HepG2 (cell line): ENCODE data around the gene TMEM218. TPM values are rescaled to one million over a fixed set of nuclear protein-coding genes. Genes with fewer than 3 reads are reported as not detected.

Experiments
- ATAC-seq: fragments of 200-7000 bp; cut with Tn5 transposase; 3 replicates; pipeline ENCODE4 v1.9.1; 2020; ENCODE audit warnings: mild to moderate bottlenecking, moderate library complexity
- BruUV-seq: library from RNA; stranded (reverse); fragments of 400-500 nt; replicated peaks from 2 replicates; lab custom pipeline; 2021; lab: Mats Ljungman, UMichigan
- CTCF ChIA-PET: fragments of 300-600 bp; formaldehyde crosslinking; extraction: SDS; loops from one replicate; lab custom pipeline; 2021; ENCODE audit warnings: low total read pairs, inconsistent platforms, low intra/inter-chr PET ratio; lab: Yijun Ruan, JAX
- POLR2A ChIA-PET: fragments of 350-600 bp; sonication (Branson Sonifier 250); formaldehyde crosslinking; loops from one replicate; lab custom pipeline; 2020; ENCODE audit warnings: antibody characterized with exemption, inconsistent platforms; lab: Yijun Ruan, JAX
- DNase-seq: peaks from one replicate; pipeline ENCODE4 v3.0.0-alpha.2; 2015; ENCODE audit warnings: low spot score
- FAIRE-seq: peaks from 3 replicates; lab custom pipeline; 2011; peaks lifted over from hg19 to GRCh38; lab: Jason Lieb, UNC
- H2AFZ ChIP-seq: one replicate; pipeline ENCODE4 v1.6.1; 2011; ENCODE audit warnings: low read length, inconsistent platforms
- H3K27ac ChIP-seq: fragments of 300-600 bp; 3 replicates; pipeline ENCODE4 v1.8.0; 2011; ENCODE audit warnings: mixed run types, mild to moderate bottlenecking, mixed read lengths, low read length, inconsistent platforms; ENCODE audit not compliant: insufficient read depth; ENCODE audit errors: extremely low read length
- H3K27me3 ChIP-seq, 2 experiments: fragments of 200-600 bp in 1 of 2; 2 replicates in 1 of 2; 3 replicates in 1 of 2; pipeline versions ENCODE4 v1.6.0 to v1.8.0; 2011; ENCODE audit warnings: low read length in 2 of 2, mild to moderate bottlenecking in 2 of 2, moderate library complexity in 2 of 2, inconsistent platforms in 1 of 2; ENCODE audit not compliant: insufficient read depth in 2 of 2, control insufficient read depth in 1 of 2
- H3K36me3 ChIP-seq, 2 experiments: fragments of 200-600 bp in 1 of 2; replicated peaks in 1 of 2; 2 replicates in 1 of 2; 3 replicates in 1 of 2; pipeline versions ENCODE4 v1.5.1 to v1.8.0; 2011; ENCODE audit warnings: low read length in 2 of 2, inconsistent platforms in 1 of 2; ENCODE audit not compliant: insufficient read depth in 2 of 2, control insufficient read depth in 1 of 2
- H3K4me1 ChIP-seq: 2 replicates; pipeline ENCODE4 v1.5.1; 2012; ENCODE audit warnings: low read length, inconsistent platforms; ENCODE audit not compliant: insufficient read depth
- H3K4me2 ChIP-seq: 2 replicates; pipeline ENCODE4 v1.6.0; 2011; ENCODE audit warnings: low read depth, low read length, inconsistent platforms
- H3K4me3 ChIP-seq, 3 experiments: fragments of 200-600 bp in 1 of 3; sonication (generic), shearing (Covaris generic) in 1 of 3; replicated peaks in 1 of 3; 2 replicates each; pipeline ENCODE4 v1.5.1; 2011 to 2016; ENCODE audit warnings: low read length in 3 of 3, inconsistent platforms in 2 of 3, low read depth in 2 of 3, mild to moderate bottlenecking in 2 of 3, control low read depth in 1 of 3, mixed read lengths in 1 of 3; ENCODE audit not compliant: insufficient read depth in 1 of 3
- H3K79me2 ChIP-seq: one replicate; pipeline ENCODE4 v1.6.1; 2011; ENCODE audit warnings: low read length, inconsistent platforms; ENCODE audit not compliant: insufficient read depth
- H3K9ac ChIP-seq: 2 replicates; pipeline ENCODE4 v1.6.0; 2011; ENCODE audit warnings: mild to moderate bottlenecking, low read depth, low read length, inconsistent platforms; ENCODE audit not compliant: insufficient read depth
- H3K9me3 ChIP-seq: 2 replicates; pipeline ENCODE4 v1.5.1; 2012; ENCODE audit warnings: mild to moderate bottlenecking, low read length
- H4K20me1 ChIP-seq: 2 replicates; pipeline ENCODE4 v1.6.0; 2011; ENCODE audit warnings: inconsistent platforms, mild to moderate bottlenecking, low read length, moderate library complexity; ENCODE audit not compliant: insufficient read depth
- CBX2 ChIP-seq, 2 experiments: fragments of 200-600 bp in 1 of 2; sonication (generic); formaldehyde crosslinking in 1 of 2; IDR thresholded peaks; 2 replicates each; pipeline versions ENCODE4 v1.7.0 to v1.8.1; 2018 to 2022; ENCODE audit warnings: low read depth in 2 of 2, low read length in 1 of 2, mild to moderate bottlenecking in 1 of 2, missing genetic modification reagents in 1 of 2
- ZNF143 ChIP-seq: sonication (generic); formaldehyde crosslinking; IDR thresholded peaks from 2 replicates; pipeline ENCODE4 v1.4.0; 2020; ENCODE audit warnings: missing genetic modification reagents
- ZNF563 ChIP-seq: sonication (generic); formaldehyde crosslinking; IDR thresholded peaks from 2 replicates; pipeline ENCODE4 v1.8.0; 2022; ENCODE audit warnings: mild to moderate bottlenecking, moderate library complexity, missing genetic modification reagents
- WGBS: methylation state at CpG from one replicate; pipeline ENCODE4 v1.1.6; 2017; ENCODE audit warnings: low lambda C conversion rate; 5-methylcytosine and 5-hydroxymethylcytosine counted together
- in situ Hi-C: cut with HindIII; loops from 2 replicates; pipeline ENCODE4 v1.10.0; 2017; ENCODE audit warnings: low pct_unique_long_range_greater_than_20kb; ENCODE audit not compliant: extremely low pct_ligation_motif_present
- intact Hi-C: fragments of 100-400 bp; cut with micrococcal nuclease; formaldehyde crosslinking; loops from one replicate; pipeline ENCODE4 v1.10.0; 2022; ENCODE audit not compliant: unreplicated experiment
- polyA plus RNA-seq, 8 experiments: library from polyadenylated mRNA; depleted of rRNA in 3 of 8; stranded (reverse) in 7 of 8; unstranded in 1 of 8; fragments of >200 nt; fragmentation: Illumina TruSeq in 4 of 8; extraction: Trizol in 4 of 8; gene quantifications; 2 replicates each; pipeline versions ENCODE4 v1.2.1 to v1.2.3, GENCODE V29; 2011 to 2016; ENCODE audit warnings: low read depth in 4 of 8, missing spikeins in 1 of 8, mixed read lengths in 1 of 8; ENCODE audit not compliant: insufficient read depth in 1 of 8
- total RNA-seq, 5 experiments: library from RNA; depleted of rRNA; stranded (reverse); fragments of >200 nt; fragmentation: Illumina TruSeq; extraction: Trizol; gene quantifications; 2 replicates each; pipeline ENCODE4 v1.2.3, GENCODE V29; 2016; ENCODE audit warnings: low read depth in 1 of 5
- TF ChIP-seq, protein P1 (sequence below): sonication (generic); formaldehyde crosslinking; IDR thresholded peaks from 2 replicates; pipeline ENCODE4 v1.4.0; 2020; ENCODE audit warnings: low read depth, missing genetic modification reagents
- TF ChIP-seq, protein P2 (sequence below): sonication (generic); formaldehyde crosslinking; IDR thresholded peaks from 2 replicates; pipeline ENCODE4 v1.5.1; 2020; ENCODE audit warnings: mild to moderate bottlenecking, missing genetic modification reagents, borderline replicate concordance
- TF ChIP-seq, protein P3 (sequence below): sonication (generic); formaldehyde crosslinking; IDR thresholded peaks from 2 replicates; pipeline ENCODE4 v1.4.0; 2020; ENCODE audit warnings: missing genetic modification reagents

The TMEM218 gene
- total and polyA plus RNA-seq, 2 of the 13 experiments (the other 11 are each of a cell fraction or from before 2014, with no cell fraction given), result 11.8 to 14.0 TPM

DNA sequence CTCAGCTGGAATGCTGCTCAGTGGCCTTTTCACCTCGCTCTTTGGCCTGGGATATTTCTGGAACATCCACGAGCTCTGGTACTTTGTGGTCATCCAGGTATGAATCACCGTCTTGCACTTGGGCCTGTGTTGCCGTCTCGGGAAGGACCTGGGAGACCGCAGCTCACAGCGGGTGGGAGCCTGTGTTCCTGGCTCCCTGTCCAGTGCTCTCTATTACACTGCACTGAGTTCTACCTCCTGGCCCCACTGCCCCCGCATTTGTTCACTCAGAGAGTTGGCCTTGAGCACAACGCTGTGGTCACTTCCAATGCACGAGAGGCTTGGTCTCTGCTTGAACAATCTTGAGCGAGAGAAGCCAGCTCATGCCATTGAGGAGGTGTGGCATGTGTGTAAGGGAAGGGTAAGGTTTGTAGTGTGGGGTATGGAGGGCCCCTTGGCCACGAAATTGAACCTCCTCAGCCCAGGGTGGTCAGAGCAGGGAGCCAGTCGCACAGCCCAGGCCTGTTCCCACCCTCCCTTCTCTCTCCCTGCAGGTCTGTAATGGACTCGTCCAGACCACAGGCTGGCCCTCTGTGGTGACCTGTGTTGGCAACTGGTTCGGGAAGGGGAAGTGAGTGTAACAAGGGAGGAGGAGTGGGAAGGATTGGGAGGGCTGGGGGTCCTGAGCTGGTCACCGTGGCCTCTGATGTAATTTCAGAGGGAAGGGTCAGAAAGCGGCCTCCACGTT is 32.1 kb downstream of the TMEM218 start:
- ATAC-seq, result no peak
- Histone ChIP-seq H3K27ac (no peak overlapping the region), H3K36me3 (no peaks in the 10 kb centered on the region), H3K9me3 (no peaks in the 10 kb centered on the region), H3K9ac (no peak overlapping the region), H2AFZ (no peak overlapping the region), H4K20me1 (no peaks in the 10 kb centered on the region), H3K4me3 (no peak overlapping the region), H3K79me2 (no peaks in the 10 kb centered on the region), H3K4me1 (peaks cover 37% of the 10 kb centered on the region), H3K4me2 (peak overlapping the region; percentile 18; the same call in 1 of the 2 replicates), H3K27me3 (no peaks in the 10 kb centered on the region; a peak in 1 of 5 replicates)
- ChIA-PET POLR2A (no interaction called here), CTCF (no interaction called here)
- DNase-seq, result no peak
- no peak for FAIRE-seq
- WGBS, result 52% methylated on average over 16 of the region's 18 CpGs
- no TSS peak for BruUV-seq
- TF ChIP-seq ZNF563 (no peak), ZNF143 (CRISPR knock-in tag) (no peak), CBX2 (IDR thresholded peaks at IDR 0.05; ENCODE audit: low read depth, low read length) (no peak), CBX2 (CRISPR knock-in tag; IDR thresholded peaks at IDR 0.05; ENCODE audit: low read depth) (no peak)
- TF ChIP-seq, protein P1, sequence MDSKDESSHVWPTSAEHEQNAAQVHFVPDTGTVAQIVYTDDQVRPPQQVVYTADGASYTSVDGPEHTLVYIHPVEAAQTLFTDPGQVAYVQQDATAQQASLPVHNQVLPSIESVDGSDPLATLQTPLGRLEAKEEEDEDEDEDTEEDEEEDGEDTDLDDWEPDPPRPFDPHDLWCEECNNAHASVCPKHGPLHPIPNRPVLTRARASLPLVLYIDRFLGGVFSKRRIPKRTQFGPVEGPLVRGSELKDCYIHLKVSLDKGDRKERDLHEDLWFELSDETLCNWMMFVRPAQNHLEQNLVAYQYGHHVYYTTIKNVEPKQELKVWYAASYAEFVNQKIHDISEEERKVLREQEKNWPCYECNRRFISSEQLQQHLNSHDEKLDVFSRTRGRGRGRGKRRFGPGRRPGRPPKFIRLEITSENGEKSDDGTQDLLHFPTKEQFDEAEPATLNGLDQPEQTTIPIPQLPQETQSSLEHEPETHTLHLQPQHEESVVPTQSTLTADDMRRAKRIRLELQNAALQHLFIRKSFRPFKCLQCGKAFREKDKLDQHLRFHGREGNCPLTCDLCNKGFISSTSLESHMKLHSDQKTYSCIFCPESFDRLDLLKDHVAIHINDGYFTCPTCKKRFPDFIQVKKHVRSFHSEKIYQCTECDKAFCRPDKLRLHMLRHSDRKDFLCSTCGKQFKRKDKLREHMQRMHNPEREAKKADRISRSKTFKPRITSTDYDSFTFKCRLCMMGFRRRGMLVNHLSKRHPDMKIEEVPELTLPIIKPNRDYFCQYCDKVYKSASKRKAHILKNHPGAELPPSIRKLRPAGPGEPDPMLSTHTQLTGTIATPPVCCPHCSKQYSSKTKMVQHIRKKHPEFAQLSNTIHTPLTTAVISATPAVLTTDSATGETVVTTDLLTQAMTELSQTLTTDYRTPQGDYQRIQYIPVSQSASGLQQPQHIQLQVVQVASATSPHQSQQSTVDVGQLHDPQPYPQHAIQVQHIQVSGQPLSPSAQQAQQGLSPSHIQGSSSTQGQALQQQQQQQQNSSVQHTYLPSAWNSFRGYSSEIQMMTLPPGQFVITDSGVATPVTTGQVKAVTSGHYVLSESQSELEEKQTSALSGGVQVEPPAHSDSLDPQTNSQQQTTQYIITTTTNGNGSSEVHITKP (CRISPR knock-in tag), result peak; percentile 94
- TF ChIP-seq, protein P2, sequence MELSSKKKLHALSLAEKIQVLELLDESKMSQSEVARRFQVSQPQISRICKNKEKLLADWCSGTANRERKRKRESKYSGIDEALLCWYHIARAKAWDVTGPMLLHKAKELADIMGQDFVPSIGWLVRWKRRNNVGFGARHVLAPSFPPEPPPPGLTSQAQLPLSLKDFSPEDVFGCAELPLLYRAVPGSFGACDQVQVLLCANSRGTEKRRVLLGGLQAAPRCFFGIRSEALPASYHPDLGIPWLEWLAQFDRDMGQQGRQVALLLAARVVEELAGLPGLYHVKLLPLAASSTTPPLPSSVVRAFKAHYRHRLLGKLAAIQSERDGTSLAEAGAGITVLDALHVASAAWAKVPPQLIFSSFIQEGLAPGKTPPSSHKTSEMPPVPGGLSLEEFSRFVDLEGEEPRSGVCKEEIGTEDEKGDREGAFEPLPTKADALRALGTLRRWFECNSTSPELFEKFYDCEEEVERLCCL (CRISPR knock-in tag), result no peak
- TF ChIP-seq, protein P3, sequence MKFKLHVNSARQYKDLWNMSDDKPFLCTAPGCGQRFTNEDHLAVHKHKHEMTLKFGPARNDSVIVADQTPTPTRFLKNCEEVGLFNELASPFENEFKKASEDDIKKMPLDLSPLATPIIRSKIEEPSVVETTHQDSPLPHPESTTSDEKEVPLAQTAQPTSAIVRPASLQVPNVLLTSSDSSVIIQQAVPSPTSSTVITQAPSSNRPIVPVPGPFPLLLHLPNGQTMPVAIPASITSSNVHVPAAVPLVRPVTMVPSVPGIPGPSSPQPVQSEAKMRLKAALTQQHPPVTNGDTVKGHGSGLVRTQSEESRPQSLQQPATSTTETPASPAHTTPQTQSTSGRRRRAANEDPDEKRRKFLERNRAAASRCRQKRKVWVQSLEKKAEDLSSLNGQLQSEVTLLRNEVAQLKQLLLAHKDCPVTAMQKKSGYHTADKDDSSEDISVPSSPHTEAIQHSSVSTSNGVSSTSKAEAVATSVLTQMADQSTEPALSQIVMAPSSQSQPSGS (CRISPR knock-in tag), result no peak
- in situ Hi-C loops (no loop called here), intact Hi-C loops (no loop called here)
